Ectodermal cell (in vitro differentiated cells): Measurements from ENCODE around the gene CEBPA.

Experiments used
- H3K27ac ChIP-seq: 2 replicates; pipeline ENCODE4 v1.7.0; 2013; ENCODE audit warnings: mild to moderate bottlenecking, low read depth, low read length; ENCODE audit not compliant: insufficient read depth, poor library complexity, severe bottlenecking
- H3K27me3 ChIP-seq: 2 replicates; pipeline ENCODE4 v1.7.0; 2013; ENCODE audit warnings: mild to moderate bottlenecking, low read length; ENCODE audit not compliant: insufficient read depth, control insufficient read depth, poor library complexity, severe bottlenecking
- H3K36me3 ChIP-seq: one replicate; pipeline ENCODE4 v1.7.0; 2013; ENCODE audit warnings: low read length; ENCODE audit not compliant: control insufficient read depth, insufficient read depth
- H3K4me1 ChIP-seq: one replicate; pipeline ENCODE4 v1.7.0; 2013; ENCODE audit warnings: low read length; ENCODE audit not compliant: control insufficient read depth, insufficient read depth
- H3K4me3 ChIP-seq: 2 replicates; pipeline ENCODE4 v1.7.0; 2013; ENCODE audit warnings: low read depth, low read length, control low read depth; ENCODE audit not compliant: insufficient read depth
- H3K9me3 ChIP-seq: 2 replicates; pipeline ENCODE4 v1.7.0; 2013; ENCODE audit warnings: mild to moderate bottlenecking, low read length, moderate library complexity; ENCODE audit not compliant: control insufficient read depth
- WGBS, 2 experiments: methylation state at CpG; one replicate each; pipeline ENCODE4 v1.1.7; 2013; ENCODE audit warnings: missing lambda C conversion rate in 2 of 2; 5-methylcytosine and 5-hydroxymethylcytosine counted together

The CEBPA gene

GRCh38 chr19:33279430-33280350 lies 22.6 kb downstream of the CEBPA start:
- Histone ChIP-seq H3K27me3 (no peaks in the 10 kb centered on the region), H3K4me3 (no peak overlapping the region), H3K4me1 (peaks cover 23% of the 10 kb centered on the region), H3K9me3 (no peaks in the 10 kb centered on the region), H3K27ac (no peak overlapping the region), H3K36me3 (no peaks in the 10 kb centered on the region)
- WGBS, 2 experiments: 91% methylated on average over 17 of the region's 17 CpGs

GRCh38 chr19:33278403-33279269 lies 23.7 kb downstream of the CEBPA start:
- Histone ChIP-seq H3K4me3 (no peak overlapping the region), H3K27me3 (no peaks in the 10 kb centered on the region), H3K36me3 (no peaks in the 10 kb centered on the region), H3K27ac (no peak overlapping the region), H3K4me1 (peaks cover 33% of the 10 kb centered on the region), H3K9me3 (no peaks in the 10 kb centered on the region)
- 67 to 71% methylated on average over 8 to 9 of the region's 9 CpGs for WGBS, 2 experiments

- peaks cover 39% of the 10 kb centered on the region for H3K4me1 ChIP-seq
- H3K27me3 ChIP-seq: no peaks in the 10 kb centered on the region
- H3K36me3 ChIP-seq: no peaks in the 10 kb centered on the region
- no peak overlapping the region for H3K4me3 ChIP-seq
- H3K9me3 ChIP-seq: no peaks in the 10 kb centered on the region
- 89 to 90% methylated on average over 4 of the region's 4 CpGs for WGBS, 2 experiments
- H3K27ac ChIP-seq: no peak overlapping the region
Measured at GRCh38 chr19:33278023-33278402, 24.3 kb downstream of the CEBPA start.

GRCh38 chr19:33277434-33277833 lies 24.9 kb downstream of the CEBPA start:
- no peaks in the 10 kb centered on the region for H3K9me3 ChIP-seq
- H3K4me3 ChIP-seq: no peak overlapping the region
- no peaks in the 10 kb centered on the region for H3K27me3 ChIP-seq
- H3K27ac ChIP-seq: no peak overlapping the region
- H3K4me1 ChIP-seq: peaks cover 42% of the 10 kb centered on the region
- no peaks in the 10 kb centered on the region for H3K36me3 ChIP-seq
- WGBS, 2 experiments: 94 to 95% methylated on average over 12 of the region's 12 CpGs

GRCh38 chr19:33275933-33276619 lies 26.3 kb downstream of the CEBPA start:
- no peaks in the 10 kb centered on the region for H3K36me3 ChIP-seq
- no peaks in the 10 kb centered on the region for H3K9me3 ChIP-seq
- 91 to 93% methylated on average over 19 of the region's 19 CpGs for WGBS, 2 experiments
- H3K4me1 ChIP-seq: peaks cover 42% of the 10 kb centered on the region
- H3K27ac ChIP-seq: no peak overlapping the region
- H3K27me3 ChIP-seq: no peaks in the 10 kb centered on the region
- no peak overlapping the region for H3K4me3 ChIP-seq

- H3K9me3 ChIP-seq: no peaks in the 10 kb centered on the region
- H3K4me1 ChIP-seq: peaks cover 42% of the 10 kb centered on the region
- H3K27ac ChIP-seq: no peak overlapping the region
- no peaks in the 10 kb centered on the region for H3K36me3 ChIP-seq
- no peak overlapping the region for H3K4me3 ChIP-seq
- H3K27me3 ChIP-seq: no peaks in the 10 kb centered on the region
- 62 to 73% methylated on average over 5 of the region's 5 CpGs for WGBS, 2 experiments
Measured at GRCh38 chr19:33275559-33275932, 26.8 kb downstream of the CEBPA start.

GRCh38 chr19:33274663-33275558 lies 27.4 kb downstream of the CEBPA start:
- 74 to 79% methylated on average over 17 of the region's 17 CpGs for WGBS, 2 experiments
- Histone ChIP-seq H3K27me3 (no peaks in the 10 kb centered on the region), H3K4me1 (peaks cover 42% of the 10 kb centered on the region), H3K27ac (no peak overlapping the region), H3K4me3 (no peak overlapping the region), H3K9me3 (no peaks in the 10 kb centered on the region), H3K36me3 (no peaks in the 10 kb centered on the region)

- no peaks in the 10 kb centered on the region for H3K36me3 ChIP-seq
- H3K9me3 ChIP-seq: no peaks in the 10 kb centered on the region
- peaks cover 42% of the 10 kb centered on the region for H3K4me1 ChIP-seq
- H3K27ac ChIP-seq: no peak overlapping the region
- 82% methylated on average over 16 of the region's 16 CpGs for WGBS, 2 experiments
- H3K4me3 ChIP-seq: no peak overlapping the region
- H3K27me3 ChIP-seq: no peaks in the 10 kb centered on the region
Measured at GRCh38 chr19:33273881-33274662, 28.3 kb downstream of the CEBPA start.
